LNCaP clone FGC (cell line): Measurements from ENCODE around the gene ROM1.

Experiments
- DNase-seq: peaks from one replicate; pipeline ENCODE4 v3.0.0-alpha.2; 2011; ENCODE audit warnings: low read depth
- H3K4me3 ChIP-seq: 2 replicates; pipeline ENCODE4 v1.5.1; 2011; ENCODE audit warnings: mild to moderate bottlenecking, low read depth, low read length, control low read depth
- TF ChIP-seq, protein P1 (sequence below): IDR thresholded peaks from 2 replicates; pipeline ENCODE4 v1.5.1; 2012; ENCODE audit warnings: mild to moderate bottlenecking; ENCODE audit not compliant: control insufficient read depth, insufficient read depth; ENCODE audit errors: extremely low read depth

ROM1 gene

DNA sequence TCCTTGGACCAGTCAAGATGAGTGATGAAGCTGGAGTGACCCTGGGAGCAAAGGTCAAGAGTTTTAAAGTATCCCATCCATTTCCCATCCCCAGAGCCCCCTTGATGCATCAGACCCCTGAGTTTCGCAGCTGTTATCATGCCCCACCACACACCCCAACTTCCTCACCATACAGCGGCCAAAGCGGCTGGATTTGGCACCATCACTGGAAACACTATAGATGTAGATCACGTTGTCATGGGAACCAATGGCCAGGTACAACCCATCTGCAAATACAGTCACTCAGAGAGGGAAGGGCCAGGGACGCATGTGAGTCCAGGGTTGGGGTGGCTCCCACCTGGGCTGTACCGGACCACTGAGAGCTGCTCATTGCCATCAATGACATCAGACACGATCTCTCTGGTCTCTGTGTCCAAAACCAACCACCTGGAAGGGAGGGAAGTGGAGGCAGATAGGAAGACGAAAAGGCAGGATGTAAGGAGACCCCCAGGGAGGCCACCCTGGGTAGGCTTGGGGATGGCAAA lies 9.2 kb upstream of the ROM1 start:
- no peak overlapping the region for H3K4me3 ChIP-seq
- no peak for DNase-seq
- TF ChIP-seq, protein P1, sequence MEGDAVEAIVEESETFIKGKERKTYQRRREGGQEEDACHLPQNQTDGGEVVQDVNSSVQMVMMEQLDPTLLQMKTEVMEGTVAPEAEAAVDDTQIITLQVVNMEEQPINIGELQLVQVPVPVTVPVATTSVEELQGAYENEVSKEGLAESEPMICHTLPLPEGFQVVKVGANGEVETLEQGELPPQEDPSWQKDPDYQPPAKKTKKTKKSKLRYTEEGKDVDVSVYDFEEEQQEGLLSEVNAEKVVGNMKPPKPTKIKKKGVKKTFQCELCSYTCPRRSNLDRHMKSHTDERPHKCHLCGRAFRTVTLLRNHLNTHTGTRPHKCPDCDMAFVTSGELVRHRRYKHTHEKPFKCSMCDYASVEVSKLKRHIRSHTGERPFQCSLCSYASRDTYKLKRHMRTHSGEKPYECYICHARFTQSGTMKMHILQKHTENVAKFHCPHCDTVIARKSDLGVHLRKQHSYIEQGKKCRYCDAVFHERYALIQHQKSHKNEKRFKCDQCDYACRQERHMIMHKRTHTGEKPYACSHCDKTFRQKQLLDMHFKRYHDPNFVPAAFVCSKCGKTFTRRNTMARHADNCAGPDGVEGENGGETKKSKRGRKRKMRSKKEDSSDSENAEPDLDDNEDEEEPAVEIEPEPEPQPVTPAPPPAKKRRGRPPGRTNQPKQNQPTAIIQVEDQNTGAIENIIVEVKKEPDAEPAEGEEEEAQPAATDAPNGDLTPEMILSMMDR: no peak

DNA sequence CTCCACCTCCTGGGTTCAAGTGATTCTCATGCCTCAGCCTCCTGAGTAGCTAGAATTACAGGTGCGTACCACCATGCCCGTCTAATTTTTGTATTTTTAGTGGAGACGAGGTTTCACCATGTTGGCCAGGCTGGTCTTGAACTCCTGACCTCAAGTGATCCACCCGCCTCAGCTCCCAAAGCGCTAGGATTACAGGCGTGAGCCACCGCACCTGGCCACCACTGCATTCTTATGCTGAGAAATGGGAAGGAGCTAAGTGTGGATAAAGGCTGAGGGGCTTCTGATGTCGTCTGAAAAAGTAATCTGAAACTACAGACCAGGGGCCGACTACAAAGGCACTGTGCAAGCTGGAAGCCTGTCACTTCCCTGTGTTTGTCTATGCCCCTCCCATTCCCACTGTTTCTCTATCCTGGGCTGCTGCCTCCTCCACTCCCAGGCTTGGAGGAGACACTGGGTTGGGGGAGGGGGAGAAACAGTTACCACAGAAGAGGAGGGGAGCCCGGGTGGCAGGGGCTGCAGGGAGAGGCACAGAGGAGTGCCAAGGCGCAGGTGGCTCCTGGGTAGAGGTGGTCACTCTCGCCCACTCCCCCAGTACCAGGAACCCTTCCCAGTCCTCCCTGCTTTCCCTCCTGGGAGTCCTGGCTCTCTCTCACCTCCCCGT lies 8.5 kb upstream of the ROM1 start:
- H3K4me3 ChIP-seq: no peak overlapping the region
- DNase-seq: no peak
- TF ChIP-seq, protein P1: no peak

DNA sequence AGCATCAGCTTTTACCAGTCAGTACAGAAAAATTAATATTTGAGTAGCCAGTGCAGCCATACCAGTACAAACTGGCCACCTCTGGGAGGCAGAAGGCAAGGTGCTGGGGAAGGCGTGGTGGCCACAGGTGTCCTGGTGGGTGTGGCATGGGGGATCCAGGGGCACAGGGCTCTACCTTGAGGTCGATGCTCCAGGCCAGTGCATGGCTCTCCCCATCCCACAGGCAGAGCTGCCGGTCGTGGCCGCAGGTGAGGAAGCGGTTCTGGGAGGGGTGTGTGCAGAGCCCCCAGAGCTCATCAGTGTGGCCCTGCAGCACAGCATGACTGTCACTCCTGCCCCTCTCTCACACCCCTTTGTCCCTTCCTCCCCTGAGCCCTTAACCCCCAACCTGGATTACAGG lies 7.6 kb upstream of the ROM1 start:
- no peak for DNase-seq
- H3K4me3 ChIP-seq: no peak overlapping the region
- TF ChIP-seq, protein P1: no peak

DNA sequence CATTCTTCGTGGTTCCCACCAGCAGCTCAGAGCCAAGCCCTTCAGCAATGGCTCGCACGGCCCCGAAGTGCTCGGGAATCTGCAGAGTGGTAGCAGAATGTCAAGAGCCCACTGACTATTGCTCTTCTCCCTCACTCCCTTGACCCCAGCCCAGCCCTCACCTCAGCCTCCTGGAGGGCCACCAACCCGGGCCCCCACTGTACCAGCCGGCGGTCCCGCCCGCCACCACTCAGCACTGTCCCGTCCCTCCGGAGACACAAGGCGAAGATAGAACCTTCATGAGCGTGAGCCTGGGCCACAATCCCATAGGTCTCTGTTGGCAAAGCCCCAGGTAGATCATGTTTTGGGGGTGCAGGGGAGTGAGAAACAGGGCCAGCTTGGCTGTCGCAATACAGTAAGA lies 7.2 kb upstream of the ROM1 start:
- DNase-seq: no peak
- no peak overlapping the region for H3K4me3 ChIP-seq
- TF ChIP-seq, protein P1: no peak

DNA sequence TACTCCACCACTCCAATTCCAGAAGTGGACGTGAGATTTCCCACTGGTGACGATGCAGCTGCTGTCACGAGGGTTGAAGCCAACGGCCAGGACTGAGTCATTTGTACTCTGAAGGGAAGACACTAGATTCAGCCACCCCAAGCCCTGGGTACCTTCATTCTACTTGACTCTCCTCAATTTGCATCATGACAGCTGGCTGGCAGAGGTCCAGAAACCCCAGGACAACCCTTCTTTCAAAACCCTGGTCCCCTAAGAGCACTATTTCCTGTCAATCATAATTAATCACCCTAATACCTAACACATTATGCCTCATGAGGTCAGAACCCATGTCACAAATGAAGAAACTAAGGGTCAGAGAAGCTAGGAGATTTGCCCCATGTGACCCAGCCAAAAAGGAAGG lies 5.3 kb upstream of the ROM1 start:
- TF ChIP-seq, protein P1: no peak
- no peak overlapping the region for H3K4me3 ChIP-seq
- DNase-seq: no peak

DNA sequence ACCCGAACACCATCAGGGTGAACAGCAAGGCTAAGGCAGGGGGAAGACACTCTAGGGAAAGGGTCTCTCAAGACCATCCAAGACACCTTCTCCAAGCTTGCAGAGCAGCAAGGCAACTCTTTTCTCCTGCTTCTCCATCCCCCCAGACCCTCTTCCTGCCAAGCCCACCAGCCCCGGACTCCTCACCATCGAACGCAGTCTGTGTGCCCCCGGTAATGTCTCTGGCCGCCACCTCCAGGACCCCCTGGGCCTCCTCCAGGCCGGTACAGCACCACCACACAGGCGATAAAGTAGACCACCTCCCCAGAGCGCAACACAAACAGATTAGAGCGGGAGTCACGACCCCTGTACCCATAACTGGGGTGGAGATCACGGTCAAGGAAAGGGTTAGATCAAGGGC lies 4.3 kb upstream of the ROM1 start:
- DNase-seq: no peak
- TF ChIP-seq, protein P1: no peak
- H3K4me3 ChIP-seq: no peak overlapping the region

DNA sequence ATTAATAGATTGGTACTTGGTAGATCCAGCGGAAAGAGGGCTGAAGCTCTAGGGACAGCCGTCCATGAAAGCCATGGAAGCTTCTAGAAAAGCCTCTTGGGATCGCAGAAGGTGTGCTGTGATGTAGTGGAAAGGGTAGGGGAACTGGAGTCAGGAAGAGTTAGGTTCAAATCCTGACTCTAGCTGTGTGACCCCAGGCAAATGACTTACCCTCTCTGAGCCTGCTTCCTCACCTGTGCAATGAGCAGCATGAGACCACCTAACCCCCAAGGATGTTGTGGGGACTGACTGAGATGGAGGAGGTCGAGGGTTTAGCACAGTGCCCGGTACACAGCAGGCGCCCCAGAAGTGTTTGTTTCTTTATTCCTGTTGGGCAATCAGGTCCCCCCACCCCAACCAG lies 2.7 kb upstream of the ROM1 start:
- no peak for DNase-seq
- H3K4me3 ChIP-seq: no peak overlapping the region
- TF ChIP-seq, protein P1: no peak
